Measurements from ENCODE around the gene VTA1. TPM values are rescaled to one million over a fixed set of nuclear protein-coding genes. Genes with fewer than 3 reads are reported as not detected.

Gene VTA1
- total and polyA plus RNA-seq, 2 of the 13 experiments (the other 11 are each of a cell fraction or from before 2014, with no cell fraction given): 70.7 to 89.1 TPM

DNA sequence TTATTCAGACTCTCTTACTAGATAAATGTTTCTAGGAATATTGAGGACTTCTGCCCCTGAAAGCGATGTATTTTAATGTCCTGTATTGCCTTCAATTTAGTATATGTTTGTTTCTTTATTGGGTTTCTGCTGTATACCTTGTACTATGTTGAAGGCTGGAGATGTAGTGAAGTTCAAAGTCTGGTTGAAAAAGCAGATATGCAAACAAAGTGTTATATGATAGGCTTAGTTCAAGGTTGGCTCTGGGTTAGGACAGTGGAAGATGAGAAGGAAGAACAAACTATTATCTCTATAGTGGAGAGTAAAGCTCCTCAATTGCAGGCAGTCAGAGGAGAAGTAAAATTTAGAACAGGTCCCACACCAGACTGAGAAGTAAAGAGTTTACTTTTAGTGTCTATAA is 118.4 kb downstream of the VTA1 start:
- 0 out of 2 replicates have a peak overlapping the region, but pooled peaks have one; percentile 2 for H3K9ac ChIP-seq (ENCODE audit: insufficient read depth, low read depth, low read length)
- intact Hi-C loops (cut with micrococcal nuclease; ENCODE audit: unreplicated experiment): loop anchor here (1.0 to 5.0 kb wide), 5 partner anchors 14 to 65 kb away; no protein-coding TSS in a partner anchor
- H3K4me3 ChIP-seq (replicated peaks in 1 of 3; ENCODE audit: insufficient read depth in 1 of 3, low read depth in 2 of 3, low read length in 3 of 3): peak overlapping the region in 2 of 3 experiments; percentile 18 to 36; a peak in 1 of 6 replicates
- H3K4me2 ChIP-seq (ENCODE audit: low read depth, low read length): peak overlapping the region; percentile 62
- peak overlapping the region; percentile 38 for H3K27ac ChIP-seq (ENCODE audit: extremely low read length, insufficient read depth, low read length)
- H3K36me3 ChIP-seq (replicated peaks in 1 of 2; ENCODE audit: control insufficient read depth in 1 of 2, insufficient read depth in 2 of 2, low read length in 2 of 2): no peaks in the 10 kb centered on the region
- no peak overlapping the region for H2AFZ ChIP-seq (ENCODE audit: low read length)
- BruUV-seq (replicated peaks): no TSS peak
- FAIRE-seq (peak; percentile 92), DNase-seq (ENCODE audit: low spot score) (peak; percentile 96), ATAC-seq (peak; percentile 99)
- H3K27me3 ChIP-seq (ENCODE audit: control insufficient read depth in 1 of 2, insufficient read depth in 2 of 2, low read length in 2 of 2): no peaks in the 10 kb centered on the region
- ChIA-PET CTCF (ENCODE audit: low intra/inter-chr PET ratio, low total read pairs) (no interaction called here), POLR2A (interaction anchor here (0.7 to 4.6 kb wide), 9 partner anchors 8 to 43 kb away, joined by 3 to 36 read pairs (median 8); partner anchors contain the start of gene ADGRG6)
- in situ Hi-C loops (cut with HindIII; ENCODE audit: extremely low pct_ligation_motif_present, low pct_unique_long_range_greater_than_20kb): no loop called here
- H3K9me3 ChIP-seq (ENCODE audit: low read length): no peaks in the 10 kb centered on the region
- no peaks in the 10 kb centered on the region for H4K20me1 ChIP-seq (ENCODE audit: insufficient read depth, low read length)
- H3K4me1 ChIP-seq (ENCODE audit: insufficient read depth, low read length): peaks cover 48% of the 10 kb centered on the region
- no peaks in the 10 kb centered on the region for H3K79me2 ChIP-seq (ENCODE audit: insufficient read depth, low read length)
- WGBS (ENCODE audit: low lambda C conversion rate): 4% methylated on average over 1 of the region's 1 CpG
- no peak for TF ChIP-seq ZNF773 (CRISPR knock-in tag; IDR thresholded peaks at IDR 0.05; ENCODE audit: borderline replicate concordance)
- peak; percentile 55; the same call in 1 of the 2 replicates for TF ChIP-seq HNF1A (IDR thresholded peaks at IDR 0.05; ENCODE audit: low read depth)
- TF ChIP-seq HNF1A (CRISPR knock-in tag; IDR thresholded peaks at IDR 0.05; ENCODE audit: borderline replicate concordance): peak; percentile 63; the same call in 1 of the 2 replicates
- TF ChIP-seq EP300 (IDR thresholded peaks at IDR 0.05; ENCODE audit: low read depth in 2 of 2, low read length in 2 of 2): peak in 1 of 2 experiments; percentile 96; a peak in 2 of 4 replicates
- TF ChIP-seq EP300 (CRISPR knock-in tag; IDR thresholded peaks at IDR 0.05; ENCODE audit: borderline replicate concordance): peak; percentile 81
- TF ChIP-seq ZBTB25 (CRISPR knock-in tag; IDR thresholded peaks at IDR 0.05): peak; percentile 72
- no peak for TF ChIP-seq ZBTB7B (CRISPR knock-in tag; IDR thresholded peaks at IDR 0.05)
- no peak for TF ChIP-seq NONO (IDR thresholded peaks at IDR 0.05)
- TF ChIP-seq NONO (CRISPR knock-in tag; conservative IDR thresholded peaks at IDR 0.05): peak; percentile 48; the same call in 1 of the 2 replicates
- peak; percentile 93 for TF ChIP-seq PITX1 (CRISPR knock-in tag; IDR thresholded peaks at IDR 0.05)
- peak; percentile 71 for TF ChIP-seq CEBPG (CRISPR knock-in tag; IDR thresholded peaks at IDR 0.05)
- peak; percentile 78; the same call in 1 of the 2 replicates for TF ChIP-seq NFIC (IDR thresholded peaks at IDR 0.05; ENCODE audit: low read length)
- TF ChIP-seq, protein P1, sequence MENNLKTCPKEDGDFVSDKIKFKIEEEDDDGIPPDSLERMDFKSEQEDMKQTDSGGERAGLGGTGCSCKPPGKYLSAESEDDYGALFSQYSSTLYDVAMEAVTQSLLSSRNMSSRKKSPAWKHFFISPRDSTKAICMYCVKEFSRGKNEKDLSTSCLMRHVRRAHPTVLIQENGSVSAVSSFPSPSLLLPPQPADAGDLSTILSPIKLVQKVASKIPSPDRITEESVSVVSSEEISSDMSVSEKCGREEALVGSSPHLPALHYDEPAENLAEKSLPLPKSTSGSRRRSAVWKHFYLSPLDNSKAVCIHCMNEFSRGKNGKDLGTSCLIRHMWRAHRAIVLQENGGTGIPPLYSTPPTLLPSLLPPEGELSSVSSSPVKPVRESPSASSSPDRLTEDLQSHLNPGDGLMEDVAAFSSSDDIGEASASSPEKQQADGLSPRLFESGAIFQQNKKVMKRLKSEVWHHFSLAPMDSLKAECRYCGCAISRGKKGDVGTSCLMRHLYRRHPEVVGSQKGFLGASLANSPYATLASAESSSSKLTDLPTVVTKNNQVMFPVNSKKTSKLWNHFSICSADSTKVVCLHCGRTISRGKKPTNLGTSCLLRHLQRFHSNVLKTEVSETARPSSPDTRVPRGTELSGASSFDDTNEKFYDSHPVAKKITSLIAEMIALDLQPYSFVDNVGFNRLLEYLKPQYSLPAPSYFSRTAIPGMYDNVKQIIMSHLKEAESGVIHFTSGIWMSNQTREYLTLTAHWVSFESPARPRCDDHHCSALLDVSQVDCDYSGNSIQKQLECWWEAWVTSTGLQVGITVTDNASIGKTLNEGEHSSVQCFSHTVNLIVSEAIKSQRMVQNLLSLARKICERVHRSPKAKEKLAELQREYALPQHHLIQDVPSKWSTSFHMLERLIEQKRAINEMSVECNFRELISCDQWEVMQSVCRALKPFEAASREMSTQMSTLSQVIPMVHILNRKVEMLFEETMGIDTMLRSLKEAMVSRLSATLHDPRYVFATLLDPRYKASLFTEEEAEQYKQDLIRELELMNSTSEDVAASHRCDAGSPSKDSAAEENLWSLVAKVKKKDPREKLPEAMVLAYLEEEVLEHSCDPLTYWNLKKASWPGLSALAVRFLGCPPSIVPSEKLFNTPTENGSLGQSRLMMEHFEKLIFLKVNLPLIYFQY (CRISPR knock-in tag; IDR thresholded peaks at IDR 0.05; ENCODE audit: borderline replicate concordance): peak; percentile 52; the same call in 1 of the 2 replicates
- no peak for TF ChIP-seq ZNF607 (CRISPR knock-in tag; IDR thresholded peaks at IDR 0.05; ENCODE audit: borderline replicate concordance)
- TF ChIP-seq SIX1 (CRISPR knock-in tag; IDR thresholded peaks at IDR 0.05; ENCODE audit: borderline replicate concordance): peak; percentile 100

All from HepG2 (cell line).